SK-N-SH treated with all-trans-retinoic acid at 6 μM for 48 hours (cell line): ENCODE results near the gene SLC6A20.

Experiments
- ATAC-seq: fragments of 200-7000 bp; cut with Tn5 transposase; 3 replicates; pipeline ENCODE4 v1.9.1; 2020; ENCODE audit warnings: mild to moderate bottlenecking, moderate library complexity
- BACH2 ChIP-seq: fragments of 250-450 bp; sonication (Bioruptor Pico); IDR thresholded peaks from 2 replicates; pipeline ENCODE4 v1.9.0; 2021; ENCODE audit warnings: mild to moderate bottlenecking, borderline replicate concordance
- CREB5 ChIP-seq: fragments of 250-450 bp; sonication (Bioruptor Pico); IDR thresholded peaks from 2 replicates; pipeline ENCODE4 v1.5.1; 2020; ENCODE audit warnings: low read depth, mild to moderate bottlenecking, moderate library complexity
- CSDC2 ChIP-seq: fragments of 250-450 bp; sonication (Bioruptor Pico); IDR thresholded peaks from 2 replicates; pipeline ENCODE4 v1.5.0; 2020; ENCODE audit warnings: mild to moderate bottlenecking, moderate library complexity
- CSRNP3 ChIP-seq: fragments of 250-450 bp; sonication (Bioruptor Pico); IDR thresholded peaks from 2 replicates; pipeline ENCODE4 v1.5.1; 2021; ENCODE audit warnings: mild to moderate bottlenecking, moderate library complexity
- GLIS3 ChIP-seq: fragments of 250-450 bp; sonication (Bioruptor Pico); IDR thresholded peaks from 2 replicates; pipeline ENCODE4 v1.5.0; 2020; ENCODE audit warnings: mild to moderate bottlenecking, moderate library complexity
- ISL1 ChIP-seq: fragments of 250-450 bp; sonication (Bioruptor Pico); IDR thresholded peaks from 2 replicates; pipeline ENCODE4 v2.1.2; 2022; ENCODE audit warnings: mild to moderate bottlenecking, moderate library complexity
- OSR1 ChIP-seq: fragments of 250-450 bp; sonication (Bioruptor Pico); IDR thresholded peaks from 2 replicates; pipeline ENCODE4 v1.8.0; 2022; ENCODE audit warnings: moderate library complexity, mild to moderate bottlenecking, inconsistent platforms
- PATZ1 ChIP-seq: fragments of 250-450 bp; sonication (Bioruptor Pico); IDR thresholded peaks from 2 replicates; pipeline ENCODE4 v1.8.0; 2020; ENCODE audit warnings: mild to moderate bottlenecking, moderate library complexity, borderline replicate concordance
- POU6F1 ChIP-seq: fragments of 250-450 bp; sonication (Bioruptor Pico); IDR thresholded peaks from 2 replicates; pipeline ENCODE4 v1.8.0; 2021; ENCODE audit warnings: low read depth, mild to moderate bottlenecking, moderate library complexity, borderline replicate concordance
- PPARA ChIP-seq: fragments of 250-450 bp; sonication (Bioruptor Pico); IDR thresholded peaks from 2 replicates; pipeline ENCODE4 v1.5.0; 2020; ENCODE audit warnings: mild to moderate bottlenecking, borderline replicate concordance
- RARB ChIP-seq: fragments of 250-450 bp; sonication (Bioruptor Pico); IDR thresholded peaks from 2 replicates; pipeline ENCODE4 v1.8.0; 2021; ENCODE audit warnings: mild to moderate bottlenecking, moderate library complexity
- SNAI2 ChIP-seq: fragments of 250-450 bp; sonication (Bioruptor Pico); IDR thresholded peaks from 2 replicates; pipeline ENCODE4 v1.5.0; 2020; ENCODE audit warnings: mild to moderate bottlenecking, moderate library complexity
- TCF4 ChIP-seq: fragments of 250-450 bp; sonication (Bioruptor Pico); IDR thresholded peaks from 2 replicates; pipeline ENCODE4 v1.8.0; 2021; ENCODE audit warnings: mild to moderate bottlenecking, moderate library complexity, borderline replicate concordance
- TOX ChIP-seq: fragments of 250-450 bp; sonication (Bioruptor Pico); IDR thresholded peaks from 2 replicates; pipeline ENCODE4 v1.8.0; 2021; ENCODE audit warnings: mild to moderate bottlenecking, moderate library complexity, borderline replicate concordance
- TSHZ2 ChIP-seq: fragments of 250-450 bp; sonication (Bioruptor Pico); IDR thresholded peaks from 2 replicates; pipeline ENCODE4 v1.5.0; 2020; ENCODE audit warnings: mild to moderate bottlenecking, moderate library complexity
- ZC3H10 ChIP-seq: fragments of 250-450 bp; sonication (Bioruptor Pico); IDR thresholded peaks from 2 replicates; pipeline ENCODE4 v1.5.1; 2021; ENCODE audit warnings: mild to moderate bottlenecking, moderate library complexity
- ZFP3 ChIP-seq: fragments of 250-450 bp; sonication (Bioruptor Pico); IDR thresholded peaks from 2 replicates; pipeline ENCODE4 v1.5.0; 2020; ENCODE audit warnings: mild to moderate bottlenecking, moderate library complexity
- ZFP30 ChIP-seq: fragments of 450-650 bp; formaldehyde crosslinking; IDR thresholded peaks from 2 replicates; pipeline ENCODE4 v1.5.0; 2022; ENCODE audit warnings: mild to moderate bottlenecking, moderate library complexity
- ZNF565 ChIP-seq: fragments of 450-650 bp; formaldehyde crosslinking; conservative IDR thresholded peaks from 2 replicates; pipeline ENCODE4 v1.5.0; 2020; ENCODE audit warnings: low read depth, mild to moderate bottlenecking, moderate library complexity
- ZNF70 ChIP-seq: fragments of 450-650 bp; formaldehyde crosslinking; IDR thresholded peaks from 2 replicates; pipeline ENCODE4 v1.5.0; 2020; ENCODE audit warnings: mild to moderate bottlenecking, moderate library complexity

SLC6A20 gene

GRCh38 chr3:45771166-45771775 is 25.1 kb downstream of the SLC6A20 start:
- no peak for ATAC-seq
- TF ChIP-seq BACH2 (CRISPR knock-in tag) (no peak), GLIS3 (no peak), ZNF70 (CRISPR knock-in tag) (no peak), ZNF565 (CRISPR knock-in tag) (no peak), PPARA (CRISPR knock-in tag) (no peak), SNAI2 (CRISPR knock-in tag) (no peak), TOX (CRISPR knock-in tag) (no peak)

- no peak for ATAC-seq
- no peak for TF ChIP-seq ISL1 (CRISPR knock-in tag)
- no peak for TF ChIP-seq PATZ1
- TF ChIP-seq TCF4 (CRISPR knock-in tag), result no peak
- no peak for TF ChIP-seq TSHZ2 (CRISPR knock-in tag)
- TF ChIP-seq ZNF565 (CRISPR knock-in tag), result no peak
- no peak for TF ChIP-seq CSRNP3 (CRISPR knock-in tag)
- no peak for TF ChIP-seq SNAI2 (CRISPR knock-in tag)
- no peak for TF ChIP-seq ZNF70 (CRISPR knock-in tag)
- TF ChIP-seq RARB (CRISPR knock-in tag), result no peak
- no peak for TF ChIP-seq ZFP30 (CRISPR knock-in tag)
- TF ChIP-seq PPARA (CRISPR knock-in tag), result no peak
- no peak for TF ChIP-seq POU6F1
- TF ChIP-seq BACH2 (CRISPR knock-in tag), result no peak
- no peak for TF ChIP-seq TOX (CRISPR knock-in tag)
- TF ChIP-seq CREB5 (CRISPR knock-in tag), result no peak
- no peak for TF ChIP-seq ZFP3
- TF ChIP-seq OSR1 (CRISPR knock-in tag), result no peak
Measured at GRCh38 chr3:45765958-45766357, 30.4 kb downstream of the SLC6A20 start.

- no peak for ATAC-seq
- TF ChIP-seq TOX (CRISPR knock-in tag) (no peak), CREB5 (CRISPR knock-in tag) (no peak), ISL1 (CRISPR knock-in tag) (no peak), CSRNP3 (CRISPR knock-in tag) (no peak), GLIS3 (no peak), ZFP30 (CRISPR knock-in tag) (no peak), SNAI2 (CRISPR knock-in tag) (no peak), ZNF70 (CRISPR knock-in tag) (no peak), ZNF565 (CRISPR knock-in tag) (no peak), CSDC2 (CRISPR knock-in tag) (no peak), PPARA (CRISPR knock-in tag) (no peak), TSHZ2 (CRISPR knock-in tag) (no peak), RARB (CRISPR knock-in tag) (no peak), ZC3H10 (CRISPR knock-in tag) (no peak)
Measured at GRCh38 chr3:45765266-45765851, 31.0 kb downstream of the SLC6A20 start.
